GM10266 (cell line): ENCODE results near the gene CCDC167.

ENCODE experiments used
- DNase-seq: peaks from one replicate; pipeline ENCODE4 v3.0.0; 2012; ENCODE audit errors: extremely low spot score
- TF ChIP-seq, protein P1 (sequence below): IDR thresholded peaks from 2 replicates; pipeline ENCODE4 v1.5.1; 2012; ENCODE audit warnings: mild to moderate bottlenecking, low read depth; ENCODE audit not compliant: control insufficient read depth, insufficient read depth; ENCODE audit errors: missing control alignments

The CCDC167 gene

DNA sequence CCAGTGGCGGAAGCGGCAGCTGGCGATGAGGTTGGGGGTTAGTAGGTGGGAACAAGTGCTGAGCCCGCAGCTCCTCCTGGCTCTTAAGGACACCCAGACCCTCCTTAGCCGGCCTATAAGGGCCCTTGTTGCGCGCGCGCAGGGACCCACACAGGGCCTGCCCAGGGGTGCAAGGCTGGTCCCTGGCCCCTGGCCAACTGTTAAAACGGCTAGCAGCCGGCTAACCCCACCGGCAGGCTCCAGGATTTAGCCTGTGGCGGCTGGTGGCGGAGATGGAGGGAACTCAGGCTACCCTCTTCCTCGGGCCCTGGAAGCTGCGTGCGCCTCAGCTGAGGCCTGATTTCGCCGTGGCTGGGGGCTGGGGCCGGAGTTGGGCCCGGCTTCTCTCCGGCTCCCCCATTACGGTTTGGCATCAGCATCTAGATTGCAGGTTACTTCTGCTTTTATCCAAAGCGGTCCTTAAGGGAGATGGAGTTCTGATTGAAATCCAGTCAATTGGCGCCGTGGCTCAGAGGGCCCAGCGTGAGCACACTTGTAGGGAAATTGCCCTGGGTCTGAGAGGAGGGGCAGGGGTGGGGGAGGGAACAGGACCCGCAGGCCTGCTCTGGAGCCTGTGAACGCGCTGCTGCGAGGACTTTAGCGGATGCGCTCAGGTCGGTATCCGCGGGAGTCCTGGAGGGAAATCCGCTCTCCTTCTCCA lies 36.9 kb upstream of the CCDC167 start:
- TF ChIP-seq, protein P1, sequence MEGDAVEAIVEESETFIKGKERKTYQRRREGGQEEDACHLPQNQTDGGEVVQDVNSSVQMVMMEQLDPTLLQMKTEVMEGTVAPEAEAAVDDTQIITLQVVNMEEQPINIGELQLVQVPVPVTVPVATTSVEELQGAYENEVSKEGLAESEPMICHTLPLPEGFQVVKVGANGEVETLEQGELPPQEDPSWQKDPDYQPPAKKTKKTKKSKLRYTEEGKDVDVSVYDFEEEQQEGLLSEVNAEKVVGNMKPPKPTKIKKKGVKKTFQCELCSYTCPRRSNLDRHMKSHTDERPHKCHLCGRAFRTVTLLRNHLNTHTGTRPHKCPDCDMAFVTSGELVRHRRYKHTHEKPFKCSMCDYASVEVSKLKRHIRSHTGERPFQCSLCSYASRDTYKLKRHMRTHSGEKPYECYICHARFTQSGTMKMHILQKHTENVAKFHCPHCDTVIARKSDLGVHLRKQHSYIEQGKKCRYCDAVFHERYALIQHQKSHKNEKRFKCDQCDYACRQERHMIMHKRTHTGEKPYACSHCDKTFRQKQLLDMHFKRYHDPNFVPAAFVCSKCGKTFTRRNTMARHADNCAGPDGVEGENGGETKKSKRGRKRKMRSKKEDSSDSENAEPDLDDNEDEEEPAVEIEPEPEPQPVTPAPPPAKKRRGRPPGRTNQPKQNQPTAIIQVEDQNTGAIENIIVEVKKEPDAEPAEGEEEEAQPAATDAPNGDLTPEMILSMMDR, result no peak
- DNase-seq, result no peak

DNA sequence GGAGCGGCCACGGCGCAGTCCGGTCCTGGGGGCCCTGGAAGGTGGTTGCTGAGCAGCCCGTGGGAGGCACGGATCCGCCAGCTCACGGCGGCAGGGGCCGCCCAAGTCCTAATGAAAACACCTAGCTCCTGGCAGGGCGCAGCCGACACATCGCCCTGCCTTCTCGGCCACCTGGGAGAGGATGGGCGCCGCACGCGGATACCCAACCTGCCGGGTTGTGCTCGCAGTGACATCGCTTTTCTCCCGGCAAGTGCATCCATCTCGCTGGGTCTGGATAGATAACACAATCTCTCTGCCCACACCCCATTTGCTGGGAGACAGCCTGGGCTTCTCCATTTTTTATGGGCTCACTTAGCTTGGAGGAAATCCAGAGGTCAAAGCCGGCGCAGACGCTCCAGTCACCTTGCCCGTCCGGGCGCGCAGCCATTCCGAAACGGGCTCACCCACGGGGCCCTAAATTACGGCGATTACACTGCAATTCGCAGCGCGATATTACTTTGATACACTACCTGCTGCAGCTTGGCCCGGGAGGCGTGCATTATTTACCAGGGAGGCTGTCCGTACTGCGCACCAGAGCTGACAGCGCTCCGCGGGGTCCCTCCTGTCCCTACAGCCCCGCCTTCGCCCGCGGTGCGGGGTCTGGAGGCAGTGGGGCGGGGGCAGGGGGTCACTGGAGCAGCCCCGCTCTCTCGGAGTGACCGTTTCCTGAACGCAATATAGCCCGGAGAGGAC lies 36.2 kb upstream of the CCDC167 start:
- TF ChIP-seq, protein P1, result peak; percentile 58
- peak; percentile 48 for DNase-seq

DNA sequence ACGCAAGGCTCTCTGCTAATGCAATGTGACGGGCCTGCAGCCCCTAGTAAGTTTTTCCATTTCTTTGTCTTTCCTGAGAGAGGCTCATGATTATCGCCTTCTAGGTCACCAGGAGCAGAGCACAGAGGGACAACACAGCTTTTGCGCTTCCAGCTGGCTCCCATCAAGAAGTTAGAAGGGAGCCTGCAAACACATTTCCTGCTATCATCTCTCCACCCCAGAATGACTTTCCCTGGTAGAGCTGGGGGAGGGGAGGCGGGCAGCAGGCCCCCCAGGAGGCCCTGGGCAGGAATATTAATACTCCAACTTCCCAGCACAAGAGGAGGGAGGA lies 35.7 kb upstream of the CCDC167 start:
- DNase-seq, result no peak
- TF ChIP-seq, protein P1, result no peak

DNA sequence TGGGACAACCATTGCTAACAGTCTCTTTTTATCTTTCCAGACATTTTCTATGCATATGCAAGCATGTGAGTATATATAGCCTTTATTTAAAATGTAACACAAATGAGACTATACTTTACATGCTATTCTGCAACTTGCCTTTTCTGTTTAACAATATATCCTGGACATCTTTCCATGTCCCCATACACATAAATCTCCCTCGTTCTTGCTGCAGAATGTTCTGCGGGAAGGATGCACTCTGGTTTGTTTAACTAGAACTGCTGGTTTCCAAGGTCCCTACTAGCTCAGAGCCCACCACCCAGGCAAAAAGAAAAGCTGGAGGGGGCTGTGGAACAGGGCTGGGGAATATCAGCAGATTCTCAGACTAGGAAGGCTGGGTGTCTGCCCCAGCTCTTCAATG lies 35.2 kb upstream of the CCDC167 start:
- DNase-seq, result no peak
- TF ChIP-seq, protein P1, result no peak

DNA sequence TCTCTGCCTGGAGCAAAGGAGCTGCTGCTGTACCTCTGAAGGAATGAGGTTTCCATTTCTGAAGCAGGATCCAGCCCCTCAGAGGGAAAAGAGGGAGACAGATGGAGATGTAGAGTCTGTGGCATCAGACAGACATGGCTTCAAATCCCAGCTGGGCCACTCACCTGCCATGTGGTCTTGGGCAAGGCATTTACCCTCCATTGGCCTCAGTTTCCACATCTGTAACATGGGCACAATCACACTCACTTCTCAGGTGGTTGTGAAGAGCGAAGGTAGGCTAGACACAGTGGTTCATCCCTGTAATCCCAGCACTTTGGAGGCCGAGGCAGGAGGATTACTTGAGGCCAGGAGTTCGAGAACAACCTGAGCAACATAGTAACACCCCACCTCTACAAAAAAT lies 32.4 kb upstream of the CCDC167 start:
- DNase-seq, result no peak
- TF ChIP-seq, protein P1, result no peak

DNA sequence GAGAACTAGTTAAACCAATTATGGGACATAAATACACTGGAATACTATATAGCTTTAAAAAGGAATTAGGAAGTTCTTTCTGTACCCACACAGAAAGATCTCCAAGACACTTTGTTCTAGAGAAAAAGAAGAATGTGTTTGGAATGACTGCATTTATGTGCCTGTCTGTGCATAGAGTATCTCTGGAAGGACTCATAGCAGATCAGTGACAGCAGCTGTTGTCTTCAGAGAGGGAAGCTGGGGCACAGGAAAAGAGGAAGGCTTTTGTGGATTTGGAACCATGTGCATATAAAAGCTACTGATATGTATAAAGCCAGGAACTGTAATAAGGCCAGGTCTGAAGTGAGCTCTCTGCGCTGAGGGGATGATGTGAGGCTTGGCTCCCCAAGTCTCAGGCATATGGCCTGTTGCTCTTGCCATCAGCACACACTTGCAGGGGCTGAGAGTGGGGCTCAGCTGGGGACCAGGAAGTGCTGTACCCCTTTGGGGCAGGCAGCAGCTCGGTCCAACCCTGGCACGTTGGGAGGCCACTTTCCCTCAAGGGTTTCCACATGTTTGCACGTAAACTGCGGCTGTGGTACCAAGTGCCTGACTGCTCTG lies 31.8 kb upstream of the CCDC167 start:
- TF ChIP-seq, protein P1, result no peak
- DNase-seq, result no peak

DNA sequence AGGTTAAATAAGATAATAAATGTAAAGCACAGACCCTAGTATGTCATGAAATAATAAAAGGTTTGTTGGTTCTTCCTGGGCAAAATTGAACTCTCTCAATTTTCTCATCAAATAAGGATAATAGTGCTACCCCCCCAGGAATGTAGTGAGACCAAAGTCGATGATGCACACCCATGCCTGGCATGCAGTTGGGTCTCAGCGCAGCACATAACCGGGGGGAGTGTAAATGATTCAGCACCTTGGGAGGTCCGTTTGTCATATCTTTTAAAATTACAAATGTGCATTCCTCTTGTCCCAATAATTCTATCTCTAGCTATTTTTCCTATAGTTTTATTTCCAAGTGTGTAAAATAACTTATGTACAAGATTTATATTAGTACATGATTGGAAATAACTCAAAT lies 31.3 kb upstream of the CCDC167 start:
- TF ChIP-seq, protein P1, result no peak
- DNase-seq, result no peak
